ENCODE results near the gene IHH.

The IHH gene

DNA sequence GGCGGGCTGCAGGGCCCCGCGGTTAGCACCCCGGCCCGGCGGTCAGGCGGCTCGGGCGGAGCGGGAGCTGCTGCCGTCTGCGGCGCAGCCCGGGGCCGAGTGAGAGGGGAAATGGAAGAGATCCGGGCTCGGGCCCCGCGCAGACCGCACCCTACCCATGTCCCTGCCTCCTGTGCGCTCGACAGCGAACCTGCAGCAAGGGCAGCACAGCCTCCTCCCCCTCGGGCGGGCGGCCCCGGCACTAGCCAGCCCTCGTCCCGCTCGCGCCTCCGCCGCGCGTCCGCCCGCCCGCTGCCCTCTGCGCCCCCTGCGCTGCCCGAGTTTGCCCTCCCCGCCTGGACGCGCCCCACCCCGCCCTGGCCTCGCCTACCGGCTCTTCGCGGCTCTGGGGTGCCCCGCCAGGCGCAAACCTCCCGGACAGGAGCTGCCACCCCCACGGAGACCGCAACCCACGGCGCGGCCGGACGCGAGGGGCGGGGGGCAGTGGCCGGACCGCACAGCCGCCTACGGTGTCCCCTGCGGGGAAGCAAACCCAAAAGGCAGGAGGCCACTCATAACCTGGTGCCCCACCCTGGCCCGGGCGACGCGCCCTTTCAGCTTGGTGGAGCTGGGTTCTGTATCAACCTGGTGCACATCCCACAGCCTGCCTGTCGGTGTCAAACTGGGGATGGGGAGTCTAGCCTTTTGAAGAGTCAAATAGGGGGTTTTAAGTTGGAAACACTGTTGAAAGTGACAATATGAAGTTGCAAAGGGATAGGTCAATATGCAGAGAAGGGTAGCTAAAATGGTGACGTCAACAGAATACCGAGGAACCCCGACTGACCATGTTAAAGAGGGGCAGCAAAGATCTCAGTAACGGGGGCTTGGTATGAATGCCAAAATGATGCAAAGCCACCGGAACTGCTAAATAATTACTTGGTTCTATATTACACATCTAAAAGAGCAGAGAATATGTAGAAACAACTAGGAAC, at the start of gene IHH:
TSS of gene IHH (minus strand) at position 101 of the 971 bp plus-strand sequence. CDS start 454 bp downstream, outside the sequence.
- no peak for DNase-seq (ENCODE audit: low read depth)

DNA sequence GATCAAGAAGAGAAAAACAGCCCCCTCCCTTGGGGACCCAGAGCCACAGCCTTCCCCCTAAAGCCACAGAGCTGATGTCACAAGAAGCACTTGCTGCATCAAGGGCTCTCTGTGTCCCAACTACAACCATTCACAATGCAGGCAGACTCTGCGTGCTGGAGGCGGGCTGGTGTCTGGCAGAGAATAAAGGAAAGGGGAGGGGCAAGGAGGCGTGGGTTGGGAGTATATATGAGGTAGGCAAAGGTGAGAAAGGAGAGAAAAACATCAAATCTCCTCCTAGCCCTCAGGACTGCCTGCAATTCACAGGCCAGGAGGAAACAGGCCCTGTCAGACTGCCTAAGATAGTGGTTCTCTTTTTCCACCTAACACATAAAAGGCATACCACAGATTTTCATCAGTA, 48.8 kb upstream of the IHH start:
- no peak for DNase-seq (ENCODE audit: low read depth)

DNA sequence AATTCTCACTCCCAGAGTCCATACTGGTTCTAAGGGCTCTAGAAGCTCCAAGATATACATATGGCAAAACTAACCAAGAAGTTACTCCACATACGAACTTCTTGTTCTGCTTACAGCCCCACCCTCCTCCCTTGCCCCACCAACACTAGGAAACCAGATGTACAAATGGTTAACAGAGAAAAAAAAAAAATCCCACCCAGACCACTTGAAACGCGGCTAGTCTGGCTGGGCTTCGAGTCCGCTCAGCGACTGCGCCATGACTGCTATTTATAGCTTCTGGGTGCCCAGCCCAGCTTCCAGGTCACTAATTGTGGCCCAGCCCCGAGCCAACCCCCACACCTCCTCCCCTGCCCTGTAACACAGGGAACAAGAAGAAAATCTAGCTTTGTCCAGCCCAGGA, 47.0 kb upstream of the IHH start:
- DNase-seq (ENCODE audit: low read depth) = no peak

DNA sequence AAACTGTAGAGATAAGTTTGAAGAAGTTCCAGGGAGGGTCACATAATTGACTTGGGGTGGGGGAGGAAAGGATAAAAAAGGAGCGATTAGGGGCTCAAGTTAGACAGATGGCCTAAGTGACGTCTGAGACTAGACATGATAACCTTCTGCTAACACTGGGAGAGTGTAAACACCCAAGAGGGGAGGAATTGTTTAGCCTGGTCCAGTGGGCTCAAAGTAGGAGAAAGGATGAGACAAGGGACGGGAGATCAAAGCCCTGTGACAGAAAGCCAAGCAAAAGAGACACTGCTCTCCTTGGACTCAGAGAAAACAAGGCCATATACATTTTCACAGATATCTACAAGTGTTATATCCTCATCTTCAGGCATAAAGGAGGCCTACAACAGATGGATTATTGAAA, 45.5 kb upstream of the IHH start:
- DNase-seq (ENCODE audit: low read depth) = no peak

DNA sequence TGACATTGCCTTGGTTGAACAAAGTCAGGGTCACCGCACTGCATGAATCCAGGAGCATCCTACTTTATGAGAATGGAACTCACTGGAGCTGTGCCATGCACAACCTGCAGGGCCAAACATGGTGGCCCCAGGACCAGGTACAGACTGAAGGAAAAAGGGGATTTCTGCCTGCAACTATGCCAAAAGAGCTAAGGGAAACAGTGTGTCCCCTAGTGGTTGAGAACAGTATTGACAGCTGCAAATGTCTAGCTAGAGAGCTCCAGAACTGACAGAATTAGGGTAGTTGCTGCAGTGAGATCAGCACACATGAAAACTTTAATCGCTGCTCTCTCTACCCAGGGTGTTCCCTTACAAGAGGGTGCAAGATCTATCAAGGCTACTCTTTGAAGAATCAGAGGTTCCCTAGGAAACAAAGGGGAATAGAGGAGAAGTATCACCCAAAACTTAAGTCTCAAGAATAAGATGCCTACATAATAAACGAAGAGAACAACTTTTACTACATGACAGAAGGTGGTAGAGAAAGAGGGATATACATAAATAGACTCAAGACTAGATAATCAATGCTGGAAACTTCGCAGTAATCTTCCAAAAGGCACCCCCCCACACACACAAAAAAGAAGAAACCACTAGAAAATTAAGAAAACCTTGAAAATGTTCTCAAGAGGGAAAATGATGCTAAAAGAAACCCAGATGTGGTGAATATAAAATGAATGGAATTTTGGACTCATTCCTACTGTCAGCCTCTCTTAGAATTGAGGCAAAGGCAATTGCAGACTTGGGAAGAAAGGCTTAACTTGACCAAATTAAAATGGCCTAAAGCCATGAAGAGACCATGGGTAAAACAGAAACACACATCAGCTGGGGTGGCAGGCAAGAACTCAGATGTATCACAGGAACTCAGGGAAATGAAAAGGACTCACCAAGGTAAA, 43.6 kb upstream of the IHH start:
- peak; percentile 24 for DNase-seq (ENCODE audit: low read depth)

DNA sequence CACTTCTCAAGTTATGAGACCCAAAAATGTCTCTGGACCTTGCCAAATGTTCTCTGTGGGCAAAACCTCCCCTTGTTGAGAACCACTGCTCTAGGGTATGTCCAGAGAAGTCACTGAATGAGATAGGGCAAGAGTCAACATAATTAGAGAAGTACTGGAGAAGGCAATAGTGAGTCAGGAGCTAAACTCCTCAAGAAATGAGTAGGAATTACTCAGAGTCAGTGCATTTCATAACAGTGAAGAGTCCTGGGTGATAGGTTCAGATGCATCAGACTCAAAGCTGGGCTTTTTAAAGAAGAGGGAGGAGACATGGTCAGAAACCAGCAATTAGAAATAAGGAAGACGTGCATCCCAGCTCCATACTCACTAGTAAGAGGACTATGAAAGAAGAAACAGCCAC, 38.6 kb upstream of the IHH start:
- peak; percentile 71 for DNase-seq (ENCODE audit: low read depth)

DNA sequence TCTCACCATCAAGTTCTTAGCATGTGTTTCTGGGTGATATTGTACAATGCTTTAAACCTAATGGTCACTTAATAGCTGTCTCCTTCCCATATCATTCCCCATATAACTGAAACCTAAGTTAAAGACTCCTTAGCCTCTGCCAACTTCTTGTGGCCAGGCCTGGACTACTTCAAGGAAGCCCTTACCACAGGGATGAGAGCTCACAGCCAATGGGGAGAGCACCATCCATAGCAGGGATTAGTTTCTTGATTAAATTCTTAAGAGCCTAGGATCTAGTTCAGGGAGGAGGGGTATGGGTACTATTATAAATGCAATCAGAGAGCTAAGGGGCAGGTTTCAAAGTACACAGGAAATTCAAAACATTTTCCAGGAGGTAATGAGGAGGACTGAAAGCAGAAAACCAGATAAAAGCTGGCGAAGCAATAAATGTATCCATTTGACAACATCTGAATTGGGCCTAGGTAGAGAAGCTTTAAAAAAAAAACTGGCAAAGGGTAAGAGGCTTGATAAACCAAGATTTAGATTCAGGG, 34.8 kb upstream of the IHH start:
- DNase-seq (ENCODE audit: low read depth) = no peak

DNA sequence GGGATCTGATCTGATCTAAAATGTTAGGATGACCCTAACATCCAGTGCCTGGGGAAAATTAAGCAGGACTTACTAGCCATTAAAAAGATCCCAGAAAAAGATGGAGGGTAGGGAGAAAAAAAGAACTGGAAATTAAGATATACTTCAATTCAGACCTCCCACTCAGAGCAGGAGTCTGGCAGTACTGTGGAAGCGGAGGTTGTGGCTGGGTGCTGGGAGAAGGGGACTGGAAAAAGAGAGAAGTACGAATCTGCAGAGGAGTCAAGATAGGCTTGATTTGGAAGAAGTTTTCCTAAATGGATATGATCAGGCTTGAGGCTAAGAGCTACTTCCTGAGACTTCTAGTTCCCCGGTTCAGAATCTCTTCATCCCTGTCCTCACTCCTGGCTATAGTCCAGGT, 33.5 kb upstream of the IHH start:
- no peak for DNase-seq (ENCODE audit: low read depth)

DNA sequence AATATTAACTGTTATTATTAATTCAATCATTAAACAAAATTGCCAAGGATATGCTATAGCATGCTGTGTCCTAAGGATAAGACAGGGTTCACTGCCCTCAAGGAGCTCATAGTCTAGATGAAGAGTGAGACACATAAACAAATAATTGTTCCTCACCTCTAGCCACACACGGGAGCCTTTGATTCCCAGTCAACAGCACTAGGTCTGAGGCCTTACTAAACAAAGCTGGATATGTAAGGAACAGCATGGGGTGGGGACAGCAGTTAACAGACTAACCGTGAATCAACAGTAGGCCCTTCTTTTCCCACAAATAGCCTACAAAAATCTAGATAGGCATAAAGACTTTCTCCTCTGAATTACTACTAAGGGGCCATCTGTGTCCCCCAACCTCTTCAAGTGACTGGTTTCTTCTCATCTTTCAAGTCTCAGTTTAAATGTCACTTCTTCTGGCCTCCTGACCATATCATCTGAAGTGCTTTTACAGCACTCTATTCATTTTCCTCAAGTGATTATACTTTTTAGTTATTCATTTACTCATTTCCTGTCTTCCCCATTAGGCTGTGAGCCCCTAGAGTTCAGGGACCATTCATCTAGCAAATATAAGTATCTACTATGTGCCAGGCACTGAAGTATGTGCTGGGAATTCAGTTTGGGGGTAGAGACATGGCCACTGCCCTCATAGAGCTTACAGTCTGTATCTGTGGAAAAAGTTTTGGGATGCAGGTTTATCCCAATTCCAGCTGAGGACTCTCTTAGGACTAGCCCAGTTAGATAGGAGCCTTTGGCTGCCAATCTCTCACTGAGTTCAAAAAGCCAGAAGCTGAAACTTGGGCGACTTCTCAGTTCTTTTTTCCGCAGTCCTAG, 29.9 kb upstream of the IHH start:
- DNase-seq (ENCODE audit: low read depth) = no peak

DNA sequence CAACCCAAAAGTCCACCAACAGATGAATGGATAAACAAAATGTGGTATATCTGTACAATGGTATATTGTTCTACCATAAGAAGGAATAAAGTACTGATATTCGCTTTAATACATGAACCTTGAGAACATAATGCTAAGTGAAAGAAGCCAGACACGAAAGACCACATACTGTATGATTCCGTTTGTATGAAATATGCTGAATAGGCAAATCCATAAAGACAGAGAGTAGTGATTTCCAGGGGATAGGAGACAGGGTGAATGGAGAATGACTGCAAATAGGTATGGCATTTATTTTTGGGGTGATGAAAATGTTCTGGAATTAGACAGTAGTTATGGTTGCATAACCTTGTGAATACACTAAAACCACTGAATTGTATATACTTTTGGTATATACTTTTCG, 28.6 kb upstream of the IHH start:
- no peak for DNase-seq (ENCODE audit: low read depth)

DNA sequence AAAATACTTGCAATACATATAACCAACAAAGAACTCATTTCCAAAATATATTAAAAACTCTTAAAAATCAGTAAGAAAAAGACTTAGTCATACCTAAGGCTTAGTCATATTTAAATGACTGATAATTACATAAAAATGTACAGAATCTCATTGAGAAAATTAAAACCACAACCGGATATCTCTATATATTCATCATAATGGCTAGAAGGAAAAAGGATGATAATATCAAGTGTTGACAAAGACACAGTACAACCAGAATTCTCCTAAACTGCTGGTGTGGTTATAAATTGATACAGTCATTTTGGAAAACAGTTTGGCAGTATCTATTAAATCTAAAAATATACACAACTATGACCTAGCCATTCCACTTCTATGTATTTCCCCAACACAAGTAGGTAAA, 27.1 kb upstream of the IHH start:
- DNase-seq (ENCODE audit: low read depth) = no peak

DNA sequence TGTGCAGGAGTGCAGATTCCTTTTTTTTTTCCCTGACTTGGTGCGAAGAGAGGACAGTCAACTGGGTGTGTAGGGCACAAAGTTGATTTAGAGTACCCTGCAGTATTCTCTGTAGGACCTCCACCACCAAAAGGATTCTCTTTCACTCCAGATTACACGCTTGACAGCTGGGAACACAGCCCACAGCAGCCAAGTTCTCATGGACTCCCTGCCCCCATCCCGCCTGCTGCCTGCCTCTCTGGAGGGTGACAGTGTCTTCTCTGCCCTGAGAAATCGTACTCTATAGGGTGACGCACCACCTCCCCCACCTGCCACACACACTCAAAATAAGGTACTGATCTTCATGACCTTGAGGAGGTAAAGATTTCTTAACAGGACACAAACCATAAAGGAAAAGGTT, 26.6 kb upstream of the IHH start:
- no peak for DNase-seq (ENCODE audit: low read depth)

DNA sequence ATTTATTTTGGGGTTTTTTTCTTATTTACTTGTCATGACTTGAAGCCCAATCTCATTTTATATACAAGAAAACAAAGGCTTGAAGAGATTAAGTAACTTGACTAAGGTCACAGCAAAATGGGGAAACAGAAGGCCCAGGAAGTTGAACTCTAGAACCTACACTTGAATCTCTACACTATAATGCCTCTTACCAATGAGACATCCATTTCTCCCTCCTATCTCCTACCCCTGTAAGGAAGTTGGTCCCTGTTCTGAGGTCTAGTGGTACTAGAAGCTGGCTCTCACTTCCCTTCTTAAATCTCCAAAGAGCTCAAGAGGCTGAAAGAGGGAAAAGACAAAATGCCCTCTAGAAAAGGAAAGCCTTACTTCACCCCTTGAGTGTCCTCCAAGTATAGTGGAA, 25.5 kb upstream of the IHH start:
- DNase-seq (ENCODE audit: low read depth) = no peak

DNA sequence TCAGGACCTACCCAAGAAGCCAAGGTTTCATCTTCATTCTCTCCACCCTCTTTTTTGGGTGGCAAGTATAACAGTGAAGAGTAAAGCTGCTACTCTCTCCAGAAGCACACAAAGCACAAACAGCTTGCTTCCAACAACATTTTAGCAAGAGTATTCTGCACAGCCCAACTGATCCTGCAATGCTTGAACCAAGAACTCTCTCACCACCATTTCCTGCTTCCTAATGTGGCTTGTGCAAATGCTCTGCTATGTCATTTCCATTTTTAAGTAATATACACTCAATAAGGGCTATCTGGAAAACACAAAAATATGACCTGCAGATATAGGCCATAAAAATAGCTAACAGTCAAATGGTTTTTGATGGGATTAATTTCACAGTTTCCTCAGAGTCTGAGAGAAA, 24.1 kb upstream of the IHH start:
- no peak for DNase-seq (ENCODE audit: low read depth)

DNA sequence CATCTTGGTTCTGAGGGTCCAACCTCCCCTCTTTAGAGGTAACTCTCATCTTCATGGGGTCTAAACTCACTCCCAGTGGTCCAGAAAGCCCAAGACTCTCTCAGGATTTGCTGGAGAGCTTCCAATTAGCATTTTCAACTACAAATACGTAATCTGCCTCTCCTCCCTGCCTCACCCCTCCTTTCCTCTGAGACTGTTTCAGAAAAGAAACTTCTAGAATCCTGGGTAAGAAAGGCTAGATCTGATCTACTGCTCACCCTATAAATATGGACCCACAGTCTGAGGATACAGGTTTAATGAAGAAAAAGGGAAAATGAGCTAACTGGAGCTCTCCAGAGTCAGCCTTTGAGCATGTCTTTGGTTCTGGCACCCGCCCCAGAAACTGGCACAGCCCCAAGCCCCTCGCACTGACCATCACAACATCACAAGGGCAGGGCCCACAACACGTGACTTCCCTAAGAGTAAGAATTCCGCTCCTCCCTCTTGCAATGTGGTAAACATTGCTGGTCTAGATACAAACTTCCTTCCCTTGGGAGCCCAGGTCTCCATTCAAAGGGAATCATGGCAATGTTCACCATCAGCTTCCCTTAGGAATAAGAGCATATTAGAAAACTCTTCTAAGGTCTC, 21.7 kb upstream of the IHH start:
- no peak for DNase-seq (ENCODE audit: low read depth)

DNA sequence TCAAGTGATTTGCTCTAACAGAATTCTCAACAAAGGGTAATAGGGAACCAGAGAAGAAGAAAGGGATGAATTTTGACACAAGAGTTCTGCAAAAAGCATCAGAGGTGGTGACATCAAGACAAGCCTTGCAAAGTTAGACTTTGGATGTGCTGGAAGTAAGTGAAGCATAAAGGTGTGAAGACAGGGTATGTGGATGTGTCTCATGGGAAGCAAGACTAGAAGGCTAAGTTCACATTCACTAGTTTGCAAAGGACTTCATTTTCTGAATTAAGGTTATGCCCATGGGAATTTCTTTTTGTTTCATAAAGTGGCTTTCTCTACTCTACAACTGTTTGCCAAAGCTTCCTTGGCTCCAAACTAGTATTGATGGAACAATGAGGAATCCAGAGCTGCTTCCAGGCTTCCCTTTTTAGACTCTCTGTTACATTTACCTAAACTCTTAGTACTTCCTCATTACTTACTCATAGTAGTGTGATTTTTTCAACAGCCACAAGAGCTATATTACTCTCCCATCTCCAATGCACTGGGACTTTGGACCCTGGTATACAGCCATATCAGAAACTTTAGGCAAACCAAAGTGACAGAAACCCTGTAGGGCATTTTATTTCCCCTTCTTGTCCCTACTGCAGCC, 21.1 kb upstream of the IHH start:
- no peak for DNase-seq (ENCODE audit: low read depth)

DNA sequence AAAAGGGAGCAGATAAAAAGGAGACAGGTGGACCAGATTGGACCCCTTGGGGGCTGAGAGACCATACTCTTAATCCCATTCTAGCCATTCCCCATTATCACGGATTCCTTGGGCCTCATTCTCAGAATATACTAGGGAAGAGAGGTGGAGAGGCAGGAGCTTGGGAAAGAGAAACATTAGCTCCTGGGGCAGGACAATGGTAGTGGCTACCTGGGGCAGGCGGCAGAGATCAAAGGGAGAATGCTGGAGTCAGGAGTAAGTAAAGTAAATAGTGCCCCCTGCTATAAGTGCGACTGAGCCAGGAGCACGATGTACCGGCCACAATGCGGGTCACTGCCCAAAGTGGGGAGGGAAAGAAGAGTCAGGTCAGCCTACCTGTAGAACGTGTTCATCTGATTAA, 20.4 kb upstream of the IHH start:
- DNase-seq (ENCODE audit: low read depth) = no peak

DNA sequence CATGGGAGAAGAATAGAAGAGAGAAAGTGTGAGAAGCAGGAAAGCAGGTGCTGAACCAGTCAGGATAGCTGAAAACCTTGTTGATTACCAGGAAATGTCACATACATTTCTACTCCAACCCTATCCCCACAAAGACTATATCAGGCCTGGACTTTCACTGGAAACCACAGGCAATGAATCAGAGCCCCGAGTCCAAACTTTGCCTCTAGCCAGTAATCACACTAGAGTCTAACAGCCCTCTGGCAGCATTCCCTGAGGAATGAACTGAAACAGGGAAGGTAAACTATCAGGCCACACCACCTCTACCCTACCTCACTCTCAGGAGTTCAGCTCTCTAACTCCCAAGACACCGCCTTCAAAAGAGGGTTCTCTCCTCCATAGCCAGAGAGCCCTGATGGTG, 18.7 kb upstream of the IHH start:
- peak; percentile 38 for DNase-seq (ENCODE audit: low read depth)

DNA sequence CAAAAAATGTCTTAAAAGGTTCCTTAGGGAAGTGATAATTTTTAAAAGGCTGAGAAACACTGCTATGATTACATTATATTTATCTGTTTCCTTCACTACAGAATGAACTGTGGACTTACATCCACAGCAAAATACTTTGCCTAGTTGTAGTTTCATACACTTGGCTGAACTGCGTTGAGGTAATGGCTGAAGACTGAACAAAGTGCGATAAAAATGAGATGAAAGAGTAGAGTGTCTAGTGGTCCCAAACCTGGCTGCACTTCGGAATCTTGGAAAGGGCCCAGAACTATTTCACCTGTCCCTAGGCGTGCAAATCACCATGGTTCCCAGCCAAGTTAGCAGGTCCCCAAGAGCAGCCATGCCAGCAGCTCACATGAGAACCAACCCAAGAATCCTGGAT, 18.2 kb upstream of the IHH start:
- no peak for DNase-seq (ENCODE audit: low read depth)

DNA sequence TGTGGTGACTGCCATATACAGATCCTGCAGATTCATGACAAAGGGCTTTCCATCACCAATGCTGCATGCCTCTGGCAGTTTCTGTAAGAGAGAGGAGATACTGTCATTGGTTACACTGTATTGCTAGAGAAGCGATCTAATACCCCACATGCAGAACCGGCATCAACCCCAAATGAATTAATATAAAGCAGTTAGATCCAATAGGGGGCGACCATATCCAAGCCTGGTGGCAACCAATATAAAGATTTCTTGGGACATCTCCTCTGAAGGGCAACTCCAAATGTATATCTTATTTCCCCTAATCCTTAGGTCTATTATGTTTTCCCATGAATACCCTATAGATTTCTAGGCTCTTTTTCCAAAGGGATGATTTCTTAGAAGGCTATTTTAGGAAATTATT, 17.4 kb upstream of the IHH start:
- no peak for DNase-seq (ENCODE audit: low read depth)

DNA sequence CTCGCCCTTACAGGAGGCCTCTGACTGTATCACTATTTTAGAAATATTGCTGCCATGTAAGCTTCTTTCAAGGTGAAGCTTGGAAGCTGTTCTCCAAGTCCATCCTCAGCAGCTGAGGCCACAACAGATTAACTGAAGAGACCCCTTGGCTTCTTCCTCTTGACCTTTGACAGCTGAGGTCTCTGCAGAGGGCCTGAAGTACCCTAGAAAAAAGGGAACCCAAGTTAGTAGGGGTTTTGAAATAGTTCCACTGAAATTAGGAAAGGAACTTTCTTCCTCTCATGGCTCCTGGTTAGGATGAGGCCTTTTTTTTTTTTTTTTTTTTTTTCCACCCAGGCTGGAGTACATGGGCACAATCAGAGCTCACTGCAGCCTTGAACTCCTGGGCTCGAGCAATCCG, 15.5 kb upstream of the IHH start:
- no peak for DNase-seq (ENCODE audit: low read depth)

Measured in stromal cell of bone marrow (primary cell).